Endometrial microvascular endothelial cells (primary cell): ENCODE results near the gene KMT2B. TPM values are rescaled to one million over a fixed set of nuclear protein-coding genes. Genes with fewer than 3 reads are reported as not detected.
"Not testable (repeated sequence)": the region's sequence is repeated elsewhere in the genome, so short reads cannot be mapped to it uniquely, and the experiment has no call there.

Source experiments
- in situ Hi-C: cut with HindIII; loops from 2 replicates; pipeline ENCODE4 v1.10.0; 2017; ENCODE audit warnings: low sequenced_read_pairs, low pct_unique_long_range_greater_than_20kb; ENCODE audit errors: inconsistent ontology term
- total RNA-seq: library from RNA; depleted of rRNA; stranded (reverse); fragments of >200 nt; gene quantifications from one replicate; pipeline ENCODE4 v1.2.3, GENCODE V29; 2015; ENCODE audit errors: inconsistent ontology term

KMT2B gene
- total RNA-seq: 11.1 TPM

- in situ Hi-C loops: no loop called here
Observed at GRCh38 chr19:35717665-35718344, at the start of gene KMT2B. Gene KMT2B, plus strand, starts transcription at chr19:35718003. Its CDS starts 16 bp downstream, at chr19:35718019.

GRCh38 chr19:35669566-35669965 is 48.2 kb upstream of the KMT2B start:
- in situ Hi-C loops: no loop called here

- in situ Hi-C loops: no loop called here
Observed at GRCh38 chr19:35669974-35670373, 47.8 kb upstream of the KMT2B start.

- in situ Hi-C loops: no loop called here
Observed at GRCh38 chr19:35670686-35671085, 47.1 kb upstream of the KMT2B start.

- in situ Hi-C loops: no loop called here
Observed at GRCh38 chr19:35671818-35672217, 46.0 kb upstream of the KMT2B start.

- in situ Hi-C loops: no loop called here
Observed at GRCh38 chr19:35673121-35673804, 44.5 kb upstream of the KMT2B start.

- in situ Hi-C loops: no loop called here
Observed at GRCh38 chr19:35675589-35676140, 42.1 kb upstream of the KMT2B start.

- in situ Hi-C loops: no loop called here
Observed at GRCh38 chr19:35689836-35690235, 28.0 kb upstream of the KMT2B start.

GRCh38 chr19:35691106-35691505 is 26.7 kb upstream of the KMT2B start:
- in situ Hi-C loops: not testable (repeated sequence)

- in situ Hi-C loops: no loop called here
Observed at GRCh38 chr19:35692010-35692409, 25.8 kb upstream of the KMT2B start.

- in situ Hi-C loops: no loop called here
Observed at GRCh38 chr19:35693422-35693821, 24.4 kb upstream of the KMT2B start.

- in situ Hi-C loops: no loop called here
Observed at GRCh38 chr19:35693835-35694599, 23.8 kb upstream of the KMT2B start.

GRCh38 chr19:35695895-35696422 is 21.8 kb upstream of the KMT2B start:
- in situ Hi-C loops: no loop called here

- in situ Hi-C loops: no loop called here
Observed at GRCh38 chr19:35696835-35697234, 21.0 kb upstream of the KMT2B start.

- in situ Hi-C loops: no loop called here
Observed at GRCh38 chr19:35702223-35703012, 15.4 kb upstream of the KMT2B start.

GRCh38 chr19:35703343-35703742 is 14.5 kb upstream of the KMT2B start:
- in situ Hi-C loops: no loop called here

- in situ Hi-C loops: no loop called here
Observed at GRCh38 chr19:35704218-35704617, 13.6 kb upstream of the KMT2B start, which contains the start of gene ZBTB32. Gene ZBTB32, plus strand, starts transcription at chr19:35704558. Its CDS starts 10,069 bp downstream, at chr19:35714627.

- in situ Hi-C loops: no loop called here
Observed at GRCh38 chr19:35708391-35708790, 9.4 kb upstream of the KMT2B start.
